Mesenchymal stem cell (in vitro differentiated cells and primary cell): ENCODE data around the gene DHX34.

Experiments used
- DNase-seq: peaks from one replicate; pipeline ENCODE4 v3.0.0-alpha.2; 2013
- H2AFZ ChIP-seq: one replicate; pipeline ENCODE4 v1.6.1; 2013; ENCODE audit warnings: low read depth, mild to moderate bottlenecking, control low read depth, inconsistent platforms, low read length, moderate library complexity
- H2AK5ac ChIP-seq: 2 replicates; pipeline ENCODE4 v1.6.1; 2013; ENCODE audit warnings: low read length, moderate library complexity, mild to moderate bottlenecking, inconsistent platforms; ENCODE audit not compliant: severe bottlenecking
- H2BK120ac ChIP-seq: one replicate; pipeline ENCODE4 v1.6.1; 2013; ENCODE audit warnings: low read depth, mild to moderate bottlenecking, inconsistent platforms, low read length, moderate library complexity
- H2BK12ac ChIP-seq, 2 experiments: one replicate each; pipeline ENCODE4 v1.6.1; 2013; ENCODE audit warnings: inconsistent platforms in 2 of 2, low read length in 2 of 2, mild to moderate bottlenecking in 2 of 2, moderate library complexity in 2 of 2, control low read depth in 1 of 2
- H2BK15ac ChIP-seq: one replicate; pipeline ENCODE4 v1.6.1; 2013; ENCODE audit warnings: mild to moderate bottlenecking, low read depth, inconsistent platforms; ENCODE audit not compliant: poor library complexity, severe bottlenecking
- H2BK5ac ChIP-seq: 2 replicates; pipeline ENCODE4 v1.6.1; 2013; ENCODE audit warnings: low read depth, mild to moderate bottlenecking, low read length, control low read depth, inconsistent platforms; ENCODE audit not compliant: poor library complexity, severe bottlenecking
- H3K14ac ChIP-seq, 2 experiments: one replicate each; pipeline ENCODE4 v1.6.1; 2013; ENCODE audit warnings: inconsistent platforms in 2 of 2, low read length in 2 of 2, control low read depth in 1 of 2, mild to moderate bottlenecking in 1 of 2, moderate library complexity in 1 of 2
- H3K18ac ChIP-seq, 2 experiments: one replicate each; pipeline ENCODE4 v1.6.1; 2013; ENCODE audit warnings: inconsistent platforms in 2 of 2, low read length in 2 of 2, control low read depth in 1 of 2, low read depth in 1 of 2, mild to moderate bottlenecking in 1 of 2
- H3K23ac ChIP-seq, 2 experiments: one replicate each; pipeline ENCODE4 v1.6.1; 2013; ENCODE audit warnings: inconsistent platforms in 2 of 2, low read length in 2 of 2, mild to moderate bottlenecking in 2 of 2, moderate library complexity in 2 of 2, control low read depth in 1 of 2
- H3K27ac ChIP-seq: 2 replicates; pipeline ENCODE4 v1.5.1; 2013; ENCODE audit warnings: mild to moderate bottlenecking, moderate library complexity, low read length, control low read depth, inconsistent platforms; ENCODE audit not compliant: poor library complexity, severe bottlenecking
- H3K27me3 ChIP-seq, 2 experiments: 2 replicates each; pipeline versions ENCODE4 v1.6.1 to v1.7.0; 2013; ENCODE audit warnings: low read length in 2 of 2, mild to moderate bottlenecking in 2 of 2, moderate library complexity in 2 of 2, control low read depth in 1 of 2, inconsistent platforms in 1 of 2; ENCODE audit not compliant: control insufficient read depth in 1 of 2, insufficient read depth in 1 of 2
- H3K36me3 ChIP-seq, 2 experiments: 2 replicates each; pipeline versions ENCODE4 v1.6.1 to v1.7.0; 2013; ENCODE audit warnings: low read length in 2 of 2, control low read depth in 1 of 2, inconsistent platforms in 1 of 2, low read depth in 1 of 2, mild to moderate bottlenecking in 1 of 2; ENCODE audit not compliant: insufficient read depth in 2 of 2, control insufficient read depth in 1 of 2
- H3K4ac ChIP-seq, 2 experiments: one replicate each; pipeline ENCODE4 v1.6.1; 2013; ENCODE audit warnings: inconsistent platforms in 2 of 2, low read length in 2 of 2, mild to moderate bottlenecking in 2 of 2, moderate library complexity in 2 of 2, control low read depth in 1 of 2, low read depth in 1 of 2
- H3K4me1 ChIP-seq: 2 replicates; pipeline ENCODE4 v1.6.1; 2013; ENCODE audit warnings: low read depth, low read length, control low read depth; ENCODE audit not compliant: control insufficient read depth, insufficient read depth
- H3K4me2 ChIP-seq: 2 replicates; pipeline ENCODE4 v1.6.1; 2013; ENCODE audit warnings: low read length, mild to moderate bottlenecking, inconsistent platforms; ENCODE audit not compliant: poor library complexity, severe bottlenecking
- H3K4me3 ChIP-seq, 2 experiments: 2 replicates each; pipeline versions ENCODE4 v1.5.1 to v1.7.0; 2013; ENCODE audit warnings: low read length in 2 of 2, mild to moderate bottlenecking in 2 of 2, control low read depth in 1 of 2, low read depth in 1 of 2; ENCODE audit not compliant: insufficient read depth in 1 of 2
- H3K79me1 ChIP-seq: replicated peaks from 2 replicates; pipeline ENCODE4 v1.6.1; 2013; ENCODE audit warnings: mild to moderate bottlenecking, control low read depth, low read length, inconsistent platforms; ENCODE audit not compliant: poor library complexity, severe bottlenecking
- H3K9ac ChIP-seq: 2 replicates; pipeline ENCODE4 v1.7.0; 2013; ENCODE audit warnings: mild to moderate bottlenecking, low read length, moderate library complexity
- H3K9me3 ChIP-seq: 2 replicates; pipeline ENCODE4 v1.7.0; 2013; ENCODE audit warnings: mild to moderate bottlenecking, low read length; ENCODE audit not compliant: control insufficient read depth
- H4K8ac ChIP-seq: one replicate; pipeline ENCODE4 v1.6.1; 2013; ENCODE audit warnings: inconsistent platforms, mild to moderate bottlenecking, low read length, moderate library complexity
- H4K91ac ChIP-seq: one replicate; pipeline ENCODE4 v1.6.1; 2013; ENCODE audit warnings: mild to moderate bottlenecking, low read length, inconsistent platforms
- WGBS: methylation state at CpG from one replicate; pipeline ENCODE4 v1.1.7; 2013; ENCODE audit warnings: mixed read lengths; 5-methylcytosine and 5-hydroxymethylcytosine counted together

DHX34 gene

DNA sequence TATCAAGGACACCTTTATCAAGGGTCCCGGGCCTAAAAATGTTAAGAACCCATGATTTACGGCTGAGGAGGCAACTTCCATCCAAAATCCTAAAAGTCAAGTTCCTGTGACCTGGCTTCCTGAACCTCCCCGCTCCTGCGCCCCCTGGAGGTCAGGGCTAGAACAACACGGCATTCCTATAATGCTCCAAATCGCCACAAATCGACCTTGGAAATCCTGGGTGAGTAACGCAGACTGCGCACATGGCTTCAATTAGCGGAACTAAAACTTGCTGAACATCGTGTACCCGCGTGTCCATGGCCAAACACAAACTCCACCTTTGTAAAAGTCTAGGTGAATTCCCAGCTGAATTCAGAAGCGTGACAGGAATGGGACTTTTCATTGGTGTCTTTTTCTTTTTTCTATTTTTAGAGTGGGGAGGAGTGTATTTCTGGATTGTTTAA is 43.8 kb upstream of the DHX34 start:
- WGBS = 9% methylated on average over 13 of the region's 14 CpGs
- no peak overlapping the region for H2AK5ac ChIP-seq
- no peak overlapping the region for H3K23ac ChIP-seq
- H2AFZ ChIP-seq = no peak overlapping the region
- H3K27me3 ChIP-seq = peaks cover 6 to 9% of the 10 kb centered on the region in 2 experiments
- H3K4ac ChIP-seq = no peak overlapping the region
- peak; percentile 88 for DNase-seq
- H2BK5ac ChIP-seq = no peak overlapping the region
- no peak overlapping the region for H2BK120ac ChIP-seq
- H3K36me3 ChIP-seq = no peaks in the 10 kb centered on the region
- no peak overlapping the region for H4K8ac ChIP-seq
- no peak overlapping the region for H3K27ac ChIP-seq
- H3K18ac ChIP-seq = peak overlapping the region in 1 of 2 experiments; percentile 54
- peak overlapping the region; percentile 37 for H3K4me2 ChIP-seq
- no peaks in the 10 kb centered on the region for H3K9me3 ChIP-seq
- H3K4me1 ChIP-seq = no peaks in the 10 kb centered on the region
- H3K9ac ChIP-seq = peak overlapping the region; percentile 40
- no peak overlapping the region for H2BK12ac ChIP-seq
- H4K91ac ChIP-seq = no peak overlapping the region
- H2BK15ac ChIP-seq = no peak overlapping the region
- H3K4me3 ChIP-seq = peak overlapping the region in 1 of 2 experiments; percentile 34
- no peak overlapping the region for H3K14ac ChIP-seq
- H3K79me1 ChIP-seq = no peaks in the 10 kb centered on the region

- H4K91ac ChIP-seq = no peak overlapping the region
- 97% methylated on average over 3 of the region's 3 CpGs for WGBS
- H3K4ac ChIP-seq = no peak overlapping the region
- H3K79me1 ChIP-seq = no peaks in the 10 kb centered on the region
- no peak overlapping the region for H2AK5ac ChIP-seq
- no peaks in the 10 kb centered on the region for H3K9me3 ChIP-seq
- H3K27ac ChIP-seq = no peak overlapping the region
- no peak overlapping the region for H3K4me3 ChIP-seq
- H3K27me3 ChIP-seq = peaks cover 6 to 16% of the 10 kb centered on the region in 2 experiments
- no peak overlapping the region for H3K18ac ChIP-seq
- H3K14ac ChIP-seq = no peak overlapping the region
- DNase-seq = no peak
- no peak overlapping the region for H2BK5ac ChIP-seq
- H4K8ac ChIP-seq = no peak overlapping the region
- H3K23ac ChIP-seq = no peak overlapping the region
- no peak overlapping the region for H2BK15ac ChIP-seq
- no peak overlapping the region for H3K9ac ChIP-seq
- no peak overlapping the region for H3K4me2 ChIP-seq
- no peak overlapping the region for H2AFZ ChIP-seq
- no peak overlapping the region for H2BK12ac ChIP-seq
- H3K36me3 ChIP-seq = no peaks in the 10 kb centered on the region
- no peak overlapping the region for H2BK120ac ChIP-seq
- H3K4me1 ChIP-seq = no peaks in the 10 kb centered on the region
These were observed 42.8 kb upstream of the DHX34 start for GRCh38 chr19:47306303-47306702.

GRCh38 chr19:47309038-47309437 is 40.1 kb upstream of the DHX34 start:
- Histone ChIP-seq H3K4me1 (peaks cover 1% of the 10 kb centered on the region), H2BK12ac (no peak overlapping the region), H3K4me2 (no peak overlapping the region), H3K9me3 (no peaks in the 10 kb centered on the region), H3K4ac (no peak overlapping the region), H3K9ac (no peak overlapping the region), H3K36me3 (no peaks in the 10 kb centered on the region), H2BK5ac (no peak overlapping the region), H4K8ac (no peak overlapping the region), H3K23ac (no peak overlapping the region), H3K27ac (no peak overlapping the region), H3K27me3 (peaks cover 6 to 16% of the 10 kb centered on the region in 2 experiments), H2BK15ac (no peak overlapping the region), H3K14ac (no peak overlapping the region), H2AK5ac (no peak overlapping the region), H2BK120ac (no peak overlapping the region), H3K4me3 (no peak overlapping the region), H2AFZ (no peak overlapping the region), H3K18ac (no peak overlapping the region), H3K79me1 (no peaks in the 10 kb centered on the region), H4K91ac (no peak overlapping the region)
- WGBS = 89% methylated on average over 8 of the region's 8 CpGs
- no peak for DNase-seq

GRCh38 chr19:47309608-47310007 is 39.5 kb upstream of the DHX34 start, which contains the start of gene C5AR1:
Gene C5AR1, plus strand, starts transcription at chr19:47309861. Its CDS starts 35 bp downstream, at chr19:47309896.
- Histone ChIP-seq H2BK15ac (no peak within 1 kb of the TSS), H4K91ac (no peak within 1 kb of the TSS), H4K8ac (no peak within 1 kb of the TSS), H3K9ac (no peak within 1 kb of the TSS), H3K14ac (peak within 1 kb of the TSS in 1 of 2 experiments; percentile 71), H3K9me3 (no peaks in the 10 kb centered on the region), H2BK5ac (no peak within 1 kb of the TSS), H2AK5ac (no peak within 1 kb of the TSS), H3K23ac (no peak within 1 kb of the TSS), H3K36me3 (no peaks in the 10 kb centered on the region), H2BK12ac (no peak within 1 kb of the TSS), H3K4me3 (no peak within 1 kb of the TSS), H3K27ac (no peak within 1 kb of the TSS), H3K18ac (peak within 1 kb of the TSS in 1 of 2 experiments; percentile 9), H3K79me1 (no peaks in the 10 kb centered on the region), H3K4ac (no peak within 1 kb of the TSS), H3K4me2 (no peak within 1 kb of the TSS), H3K4me1 (peaks cover 1% of the 10 kb centered on the region), H2BK120ac (no peak within 1 kb of the TSS), H2AFZ (no peak within 1 kb of the TSS), H3K27me3 (peaks cover 6 to 16% of the 10 kb centered on the region in 2 experiments)
- DNase-seq = no peak
- 68% methylated on average over 8 of the region's 12 CpGs for WGBS
